ENCODE data around the gene TTC28. TPM values are rescaled to one million over a fixed set of nuclear protein-coding genes. Genes with fewer than 3 reads are reported as not detected.
A peak's percentile ranks its signal among the peaks of the same experiment; 100 is the strongest.
"Not testable (repeated sequence)": the region's sequence is repeated elsewhere in the genome, so short reads cannot be mapped to it uniquely, and the experiment has no call there.

TTC28 gene
- total RNA-seq, 1 donor, result 55.8 TPM

DNA sequence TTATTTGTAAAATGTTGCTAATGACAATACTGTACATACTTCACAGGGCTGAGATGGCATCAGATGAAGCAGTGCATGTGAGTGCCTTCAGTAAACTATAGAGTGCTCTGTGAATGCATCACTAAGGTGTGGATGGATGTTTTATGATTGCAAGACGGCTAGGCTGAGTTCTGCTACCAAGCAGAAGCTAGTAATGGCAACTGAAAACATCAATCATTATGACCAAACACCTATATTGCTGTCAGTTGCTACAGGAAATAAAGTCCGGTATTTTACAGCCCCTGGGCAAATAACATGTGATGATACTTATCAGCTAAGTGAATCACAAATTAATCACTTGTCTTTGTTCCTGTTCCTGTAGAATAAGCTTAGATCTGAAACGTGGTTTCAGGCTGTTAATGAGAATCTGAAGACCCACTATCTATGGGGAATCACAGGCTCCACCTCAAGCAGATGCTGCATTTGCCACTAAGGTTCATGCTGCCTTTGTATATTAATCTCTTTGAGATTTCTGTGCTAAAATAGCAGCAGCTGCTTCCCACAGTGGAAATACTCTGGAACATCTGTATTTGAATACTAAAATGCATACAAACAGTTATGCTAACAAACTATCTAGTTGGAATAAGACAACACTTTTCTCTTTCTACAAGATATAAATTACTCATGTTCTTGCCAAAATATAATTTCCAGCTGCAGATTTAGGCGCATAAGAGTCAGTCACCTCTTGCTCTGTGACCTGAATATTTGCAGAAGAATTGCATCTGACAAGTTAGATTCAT lies 506.6 kb downstream of the TTC28 start:
- TF ChIP-seq, protein P1, sequence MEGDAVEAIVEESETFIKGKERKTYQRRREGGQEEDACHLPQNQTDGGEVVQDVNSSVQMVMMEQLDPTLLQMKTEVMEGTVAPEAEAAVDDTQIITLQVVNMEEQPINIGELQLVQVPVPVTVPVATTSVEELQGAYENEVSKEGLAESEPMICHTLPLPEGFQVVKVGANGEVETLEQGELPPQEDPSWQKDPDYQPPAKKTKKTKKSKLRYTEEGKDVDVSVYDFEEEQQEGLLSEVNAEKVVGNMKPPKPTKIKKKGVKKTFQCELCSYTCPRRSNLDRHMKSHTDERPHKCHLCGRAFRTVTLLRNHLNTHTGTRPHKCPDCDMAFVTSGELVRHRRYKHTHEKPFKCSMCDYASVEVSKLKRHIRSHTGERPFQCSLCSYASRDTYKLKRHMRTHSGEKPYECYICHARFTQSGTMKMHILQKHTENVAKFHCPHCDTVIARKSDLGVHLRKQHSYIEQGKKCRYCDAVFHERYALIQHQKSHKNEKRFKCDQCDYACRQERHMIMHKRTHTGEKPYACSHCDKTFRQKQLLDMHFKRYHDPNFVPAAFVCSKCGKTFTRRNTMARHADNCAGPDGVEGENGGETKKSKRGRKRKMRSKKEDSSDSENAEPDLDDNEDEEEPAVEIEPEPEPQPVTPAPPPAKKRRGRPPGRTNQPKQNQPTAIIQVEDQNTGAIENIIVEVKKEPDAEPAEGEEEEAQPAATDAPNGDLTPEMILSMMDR (IDR thresholded peaks at IDR 0.05; ENCODE audit: insufficient read depth, low read length), result no peak
- no peak for DNase-seq (ENCODE audit: low read depth)
- no peak overlapping the region for H3K4me3 ChIP-seq (ENCODE audit: low read depth, low read length)

DNA sequence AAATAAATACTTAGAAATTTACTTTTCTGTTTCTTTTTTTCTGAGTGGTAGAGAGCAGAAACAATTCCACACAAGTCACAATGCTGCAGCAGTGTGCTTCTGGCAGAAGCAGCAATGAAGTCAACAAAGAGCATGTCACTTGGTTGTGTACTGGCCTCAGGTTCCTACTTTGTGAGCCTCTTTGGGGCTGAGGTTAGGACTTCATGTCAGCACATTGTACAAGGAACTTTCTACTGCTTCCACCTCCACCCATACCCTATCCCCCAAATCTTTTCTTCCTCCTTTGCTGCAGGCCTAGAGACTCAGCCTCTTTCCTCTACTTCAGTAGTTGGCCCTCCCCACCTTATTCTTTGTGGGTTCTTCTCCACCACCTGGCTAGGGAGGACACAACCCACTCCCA lies 507.9 kb downstream of the TTC28 start:
- no peak overlapping the region for H3K4me3 ChIP-seq (ENCODE audit: low read depth, low read length)
- no peak for DNase-seq (ENCODE audit: low read depth)
- TF ChIP-seq, protein P1 (IDR thresholded peaks at IDR 0.05; ENCODE audit: insufficient read depth, low read length), result no peak

DNA sequence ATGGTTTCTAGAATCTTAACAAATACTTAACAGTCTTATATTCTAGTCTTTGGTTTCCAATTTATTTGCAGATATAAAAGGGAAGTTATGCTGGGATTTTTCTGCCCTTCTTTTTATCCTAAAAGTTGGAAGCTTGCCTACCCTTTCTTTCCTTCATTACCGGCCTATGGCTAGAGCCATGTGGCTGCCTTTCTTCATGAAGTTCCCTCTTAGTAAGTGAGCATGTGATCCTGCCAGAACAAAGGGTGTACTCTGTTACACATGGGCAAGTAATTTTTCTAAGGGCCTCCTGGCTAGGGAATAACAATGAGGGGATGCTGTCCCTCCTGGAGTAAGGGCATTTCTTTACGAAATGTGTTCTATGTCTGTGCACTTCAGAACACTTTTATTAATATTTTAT lies 508.5 kb downstream of the TTC28 start:
- no peak overlapping the region for H3K4me3 ChIP-seq (ENCODE audit: low read depth, low read length)
- DNase-seq (ENCODE audit: low read depth), result peak; percentile 82
- TF ChIP-seq, protein P1 (IDR thresholded peaks at IDR 0.05; ENCODE audit: insufficient read depth, low read length), result no peak

DNA sequence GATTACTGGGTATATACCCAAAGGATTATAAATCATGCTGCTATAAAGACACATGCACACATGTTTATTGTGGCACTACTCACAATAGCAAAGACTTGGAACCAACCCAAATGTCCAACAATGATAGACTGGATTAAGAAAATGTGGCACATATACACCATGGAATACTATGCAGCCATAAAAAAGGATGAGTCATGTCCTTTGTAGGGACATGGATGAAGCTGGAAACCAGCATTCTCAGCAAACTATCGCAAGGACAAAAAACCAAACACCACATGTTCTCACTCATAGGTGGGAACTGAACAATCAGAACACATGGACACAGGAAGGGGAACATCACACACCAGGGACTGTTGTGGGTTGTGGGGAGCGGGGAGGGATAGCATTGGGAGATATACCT lies 510.3 kb downstream of the TTC28 start:
- H3K4me3 ChIP-seq (ENCODE audit: low read depth, low read length); DNase-seq (ENCODE audit: low read depth): not testable (repeated sequence)

DNA sequence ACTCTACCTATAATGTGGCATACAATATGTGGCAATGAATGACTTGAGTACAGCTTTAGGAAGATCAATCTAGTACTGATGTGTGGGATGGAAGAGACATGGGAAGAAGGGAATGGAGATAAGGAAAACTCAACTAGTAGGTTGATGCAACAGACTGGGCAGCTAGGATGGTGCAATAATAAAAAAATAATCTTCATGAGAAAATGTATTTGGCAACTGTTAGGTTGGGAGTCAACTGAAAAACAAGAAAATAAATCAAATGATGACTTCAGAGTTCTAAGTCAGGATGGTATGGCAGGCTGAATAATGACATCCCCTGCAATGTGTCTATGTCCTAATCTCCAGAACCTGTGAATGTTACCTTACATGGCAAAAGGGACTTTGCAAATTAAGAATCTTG lies 523.8 kb downstream of the TTC28 start:
- TF ChIP-seq, protein P1 (IDR thresholded peaks at IDR 0.05; ENCODE audit: insufficient read depth, low read length), result no peak
- peak; percentile 63 for DNase-seq (ENCODE audit: low read depth)
- H3K4me3 ChIP-seq (ENCODE audit: low read depth, low read length), result no peak overlapping the region

DNA sequence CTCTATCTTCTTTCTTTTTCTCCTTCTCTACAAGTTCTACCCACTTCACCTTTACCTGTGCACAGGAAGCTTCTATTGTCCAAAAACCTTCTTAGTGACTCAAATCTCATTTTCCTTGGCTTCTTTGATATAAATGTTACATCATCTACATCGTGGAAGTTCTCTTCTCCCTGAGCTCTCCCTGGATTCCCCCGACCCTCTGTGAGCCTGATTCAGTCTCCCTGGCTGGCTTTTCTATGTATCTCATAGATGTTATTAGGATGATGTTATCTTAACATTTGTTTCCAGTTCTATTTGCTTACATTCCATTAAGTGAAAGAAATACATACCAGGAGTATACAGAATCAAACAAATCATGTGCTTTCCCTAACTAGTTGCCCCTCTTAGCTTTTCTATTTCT lies 524.8 kb downstream of the TTC28 start:
- H3K4me3 ChIP-seq (ENCODE audit: low read depth, low read length), result no peak overlapping the region
- peak; percentile 48 for DNase-seq (ENCODE audit: low read depth)
- TF ChIP-seq, protein P1 (IDR thresholded peaks at IDR 0.05; ENCODE audit: insufficient read depth, low read length), result no peak

DNA sequence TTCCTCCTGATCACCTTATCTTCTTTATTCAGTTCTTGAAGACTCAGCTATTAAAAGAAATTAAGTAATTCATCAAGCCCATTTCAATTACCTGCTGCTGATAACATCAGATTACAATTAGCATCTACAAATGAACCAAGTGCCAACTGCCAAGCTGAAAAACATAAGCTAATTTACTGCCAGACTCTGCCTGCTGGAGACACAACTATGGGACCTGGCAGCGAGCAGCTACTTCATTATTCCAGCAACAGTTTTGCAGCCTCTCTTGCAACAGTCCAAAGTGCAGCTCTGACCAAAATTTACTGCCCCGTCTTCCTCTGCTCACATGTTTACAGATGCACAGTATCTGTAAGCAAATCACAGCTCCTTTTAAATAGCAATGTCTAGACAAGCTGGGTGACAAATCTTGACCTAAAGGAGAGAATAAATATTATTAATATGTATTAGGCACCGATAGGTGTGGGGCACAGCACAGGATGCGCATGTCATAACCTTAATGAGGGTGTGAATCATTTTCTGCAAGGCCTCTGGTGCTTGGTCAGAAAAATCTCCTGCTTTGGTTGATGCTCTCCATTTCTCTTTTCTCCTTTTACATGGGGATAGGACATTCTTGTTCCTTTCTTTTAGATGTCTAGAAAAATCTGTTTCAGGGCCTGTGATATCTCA lies 528.4 kb downstream of the TTC28 start:
- TF ChIP-seq, protein P1 (IDR thresholded peaks at IDR 0.05; ENCODE audit: insufficient read depth, low read length), result no peak
- H3K4me3 ChIP-seq (ENCODE audit: low read depth, low read length), result no peak overlapping the region
- no peak for DNase-seq (ENCODE audit: low read depth)

Measured in fibroblast of the aortic adventitia (primary cell).